ENCODE results near the gene KLC4. TPM values are rescaled to one million over a fixed set of nuclear protein-coding genes. Genes with fewer than 3 reads are reported as not detected.

The KLC4 gene
- total RNA-seq, 1 donor from 2014 or later, result 8.8 TPM

- no peak overlapping the region for H3K4me3 ChIP-seq (ENCODE audit: low read depth, low read length)
- no peak for TF ChIP-seq CTCF (conservative IDR thresholded peaks at IDR 0.05; ENCODE audit: low read depth, low read length)
Observed at GRCh38 chr6:43045371-43045930, 14.0 kb upstream of the KLC4 start.

GRCh38 chr6:43047998-43048397, 11.4 kb upstream of the KLC4 start:
- DNase-seq (ENCODE audit: low read depth), result no peak
- TF ChIP-seq CTCF (conservative IDR thresholded peaks at IDR 0.05; ENCODE audit: low read depth, low read length), result no peak
- no peak overlapping the region for H3K4me3 ChIP-seq (ENCODE audit: low read depth, low read length)

More at GRCh38 chr6:43045371-43045930, 14.0 kb upstream of the KLC4 start:
- no peak for DNase-seq (ENCODE audit: low read depth)

DNA sequence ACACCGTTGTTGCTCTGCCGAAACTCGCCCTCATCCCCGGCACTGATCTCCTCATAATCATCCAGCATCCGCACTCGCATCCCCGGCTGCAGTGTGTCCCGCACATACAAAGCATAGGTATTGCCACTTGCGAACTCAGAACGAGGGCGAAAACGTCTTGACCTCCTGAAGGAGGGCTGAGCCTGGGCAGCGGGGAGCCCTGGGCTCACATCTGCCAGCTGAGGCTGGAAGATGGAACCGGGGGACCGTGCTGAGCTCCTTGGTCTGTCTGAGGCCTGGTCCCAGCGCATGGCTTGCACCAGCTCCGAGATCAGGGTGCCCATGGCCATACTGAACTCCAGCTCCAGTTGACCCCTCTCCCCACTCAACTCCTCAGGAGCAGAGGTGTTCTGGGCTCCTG, 8.4 kb upstream of the KLC4 start:
- no peak for DNase-seq (ENCODE audit: low read depth)
- TF ChIP-seq CTCF (conservative IDR thresholded peaks at IDR 0.05; ENCODE audit: low read depth, low read length), result no peak
- H3K4me3 ChIP-seq (ENCODE audit: low read depth, low read length), result no peak overlapping the region

- no peak for DNase-seq (ENCODE audit: low read depth)
- H3K4me3 ChIP-seq (ENCODE audit: low read depth, low read length), result peak overlapping the region; percentile 72
- no peak for TF ChIP-seq CTCF (conservative IDR thresholded peaks at IDR 0.05; ENCODE audit: low read depth, low read length)
Observed at GRCh38 chr6:43052225-43052841, 7.1 kb upstream of the KLC4 start.

GRCh38 chr6:43052842-43053544, 6.4 kb upstream of the KLC4 start:
- peak overlapping the region; percentile 72 for H3K4me3 ChIP-seq (ENCODE audit: low read depth, low read length)
- no peak for TF ChIP-seq CTCF (conservative IDR thresholded peaks at IDR 0.05; ENCODE audit: low read depth, low read length)
- no peak for DNase-seq (ENCODE audit: low read depth)

- H3K4me3 ChIP-seq (ENCODE audit: low read depth, low read length), result peak within 1 kb of the TSS; percentile 72
- no peak for TF ChIP-seq CTCF (conservative IDR thresholded peaks at IDR 0.05; ENCODE audit: low read depth, low read length)
- DNase-seq (ENCODE audit: low read depth), result no peak
Observed at GRCh38 chr6:43053545-43054205, 5.8 kb upstream of the KLC4 start, which contains the start of gene CUL7. TSS of gene CUL7 (minus strand) at chr6:43053851. CDS start at chr6:43052788, 1,063 bp downstream.

All from epithelial cell of proximal tubule (primary cell).